NCI-H146 (cell line): Measurements from ENCODE around the gene BAD.
A peak's percentile ranks its signal among the peaks of the same experiment; 100 is the strongest.

Experiments used
- DNase-seq: peaks from one replicate; lab custom pipeline; 2025; lab: John Stamatoyannopoulos, UW

BAD gene

GRCh38 chr11:64275841-64276240, 8.6 kb downstream of the BAD start:
- DNase-seq, result no peak

GRCh38 chr11:64275031-64275800, 9.2 kb downstream of the BAD start:
- no peak for DNase-seq

- peak; percentile 100 for DNase-seq
These were observed 14.8 kb downstream of the BAD start for GRCh38 chr11:64269540-64270220.

- DNase-seq, result peak; percentile 46
These were observed 15.4 kb downstream of the BAD start for GRCh38 chr11:64268893-64269539.

GRCh38 chr11:64268025-64268892, 16.2 kb downstream of the BAD start:
- peak; percentile 74 for DNase-seq

GRCh38 chr11:64267207-64267945, 17.1 kb downstream of the BAD start:
- DNase-seq, result no peak

- no peak for DNase-seq
These were observed 18.1 kb downstream of the BAD start for GRCh38 chr11:64266339-64266738.

GRCh38 chr11:64265176-64266160, 19.0 kb downstream of the BAD start:
- peak; percentile 84 for DNase-seq

GRCh38 chr11:64264371-64264852, 20.1 kb downstream of the BAD start:
- DNase-seq, result no peak

GRCh38 chr11:64263947-64264317, 20.5 kb downstream of the BAD start:
- no peak for DNase-seq

GRCh38 chr11:64263021-64263946, 21.2 kb downstream of the BAD start:
- no peak for DNase-seq

GRCh38 chr11:64262271-64263002, 22.0 kb downstream of the BAD start:
- no peak for DNase-seq

GRCh38 chr11:64261556-64262080, 22.8 kb downstream of the BAD start:
- DNase-seq, result no peak

GRCh38 chr11:64260147-64260708, 24.2 kb downstream of the BAD start:
- DNase-seq, result no peak

GRCh38 chr11:64259533-64260067, 24.9 kb downstream of the BAD start:
- DNase-seq, result no peak

GRCh38 chr11:64258946-64259532, 25.4 kb downstream of the BAD start:
- DNase-seq, result no peak

- DNase-seq, result no peak
These were observed 26.1 kb downstream of the BAD start for GRCh38 chr11:64258356-64258755.
